Stimulated activated CD4-positive, alpha-beta T cell treated with anti-CD3 and anti-CD28 coated beads, Interleukin-4, amount 100 ng/mL, for 4 hours (primary cell): ENCODE data around the gene CRYBA1.

Experiments used
- DNase-seq, 2 experiments: peaks; one replicate each; pipeline ENCODE4 v3.0.0-alpha.2; 2020

The CRYBA1 gene

DNA sequence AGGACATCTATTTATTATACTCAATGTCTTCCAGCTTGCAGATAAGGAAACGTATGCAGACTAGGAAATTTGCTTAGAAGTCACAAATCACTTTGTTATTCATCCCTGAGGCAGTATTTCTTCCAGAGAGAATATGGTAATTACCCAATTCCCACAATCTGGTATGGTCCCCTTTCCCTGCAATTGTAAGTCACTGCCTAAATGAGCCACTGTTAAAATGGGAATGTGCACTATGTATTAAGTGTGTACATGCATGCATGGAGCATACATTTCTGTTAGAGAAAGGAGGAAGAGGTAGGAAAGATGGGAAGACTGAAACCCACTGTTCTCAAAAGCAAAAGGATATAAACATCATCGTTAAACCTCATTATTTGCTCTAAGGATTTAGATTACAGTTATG, 37.3 kb downstream of the CRYBA1 start:
- no peak for DNase-seq

DNA sequence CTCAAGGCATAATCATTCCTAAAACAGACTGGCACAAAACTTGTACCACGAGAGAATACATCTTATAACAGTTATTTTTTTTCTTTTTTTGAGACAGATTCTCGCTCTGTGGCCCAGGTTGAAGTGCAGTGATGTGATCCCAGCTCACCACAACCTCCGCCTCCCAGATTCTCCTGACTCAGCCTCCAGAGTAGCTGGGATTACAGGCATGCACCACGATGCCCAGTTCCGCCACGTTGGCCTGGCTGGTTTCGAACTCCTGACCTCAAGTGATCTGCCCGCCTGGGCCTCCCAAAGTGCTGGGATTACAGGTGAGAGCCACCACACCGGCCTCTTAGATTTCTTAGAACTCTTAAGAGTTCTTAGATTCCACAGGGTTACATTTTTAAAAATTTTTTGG, 43.2 kb downstream of the CRYBA1 start:
- DNase-seq = no peak

DNA sequence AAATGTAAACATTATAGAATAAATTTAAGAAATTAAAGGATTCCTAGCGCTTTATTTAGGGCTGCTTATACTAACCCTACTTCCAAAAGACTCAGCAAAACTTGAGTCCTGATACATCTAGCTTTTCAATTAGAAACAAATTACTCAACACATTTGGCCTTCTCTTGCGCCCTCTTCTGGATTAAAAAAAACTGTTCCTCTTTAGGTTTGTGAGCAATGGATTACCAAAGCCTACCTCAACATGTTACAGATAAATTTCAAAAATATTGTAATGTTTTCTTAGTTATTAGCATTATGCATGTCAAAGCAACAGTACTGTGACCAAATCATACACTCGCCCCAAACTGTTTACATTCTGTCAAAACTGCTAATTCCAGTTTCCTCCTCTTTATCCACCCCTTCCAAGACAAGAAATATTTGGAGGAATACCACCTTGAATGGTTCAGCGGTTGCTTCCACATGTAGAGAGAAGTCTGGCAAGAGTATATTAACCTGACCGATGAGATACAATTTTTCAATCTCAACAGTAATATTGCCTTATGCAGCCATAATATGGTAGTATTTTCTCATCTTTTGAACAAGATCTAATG, 44.6 kb downstream of the CRYBA1 start:
- no peak for DNase-seq

DNA sequence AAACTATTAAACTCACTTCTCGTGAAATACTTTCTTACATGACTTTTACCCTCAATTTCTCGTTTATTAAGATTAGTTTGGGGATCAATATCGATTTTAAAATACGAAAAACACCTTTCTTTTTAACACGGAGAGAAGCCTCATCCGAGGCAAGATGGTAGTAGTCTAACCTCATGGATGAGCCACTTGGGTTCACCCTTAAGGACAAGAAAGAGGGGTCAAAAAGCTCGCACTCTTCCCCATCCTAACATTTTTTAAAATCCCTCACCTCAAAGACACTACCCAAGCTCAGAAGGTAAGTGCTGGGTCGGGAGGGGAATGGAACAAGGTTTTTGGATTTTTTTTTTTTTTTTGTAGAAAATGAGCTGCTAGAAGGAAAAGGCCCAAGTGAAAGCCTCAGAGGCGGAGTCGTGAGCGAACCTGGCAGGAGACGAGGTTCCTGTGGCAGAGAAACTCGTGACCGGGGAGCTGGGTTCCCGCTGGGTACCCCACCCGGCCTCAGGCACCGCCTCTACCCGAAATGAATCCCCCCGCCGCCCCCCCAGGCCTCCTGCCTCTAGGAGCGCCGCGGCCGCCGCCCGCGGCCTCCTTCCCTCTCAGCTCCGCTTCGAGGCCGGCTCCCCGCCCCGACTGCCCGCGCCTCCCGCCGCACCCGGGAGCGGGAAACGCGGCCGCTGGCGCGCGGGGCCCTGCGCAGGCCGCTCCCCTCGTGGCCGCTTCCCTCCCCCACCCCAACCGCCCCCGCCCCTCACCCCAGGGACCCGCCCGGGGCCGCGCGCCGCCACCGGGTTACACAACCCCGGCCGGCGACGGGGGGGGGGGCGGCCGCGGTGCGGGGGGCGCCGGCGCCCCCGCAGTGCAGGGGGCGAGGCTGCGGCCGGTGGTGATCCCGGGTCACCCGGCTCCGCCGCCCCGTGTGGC, 45.7 kb downstream of the CRYBA1 start:
- DNase-seq = peak; percentile 49 to 60

DNA sequence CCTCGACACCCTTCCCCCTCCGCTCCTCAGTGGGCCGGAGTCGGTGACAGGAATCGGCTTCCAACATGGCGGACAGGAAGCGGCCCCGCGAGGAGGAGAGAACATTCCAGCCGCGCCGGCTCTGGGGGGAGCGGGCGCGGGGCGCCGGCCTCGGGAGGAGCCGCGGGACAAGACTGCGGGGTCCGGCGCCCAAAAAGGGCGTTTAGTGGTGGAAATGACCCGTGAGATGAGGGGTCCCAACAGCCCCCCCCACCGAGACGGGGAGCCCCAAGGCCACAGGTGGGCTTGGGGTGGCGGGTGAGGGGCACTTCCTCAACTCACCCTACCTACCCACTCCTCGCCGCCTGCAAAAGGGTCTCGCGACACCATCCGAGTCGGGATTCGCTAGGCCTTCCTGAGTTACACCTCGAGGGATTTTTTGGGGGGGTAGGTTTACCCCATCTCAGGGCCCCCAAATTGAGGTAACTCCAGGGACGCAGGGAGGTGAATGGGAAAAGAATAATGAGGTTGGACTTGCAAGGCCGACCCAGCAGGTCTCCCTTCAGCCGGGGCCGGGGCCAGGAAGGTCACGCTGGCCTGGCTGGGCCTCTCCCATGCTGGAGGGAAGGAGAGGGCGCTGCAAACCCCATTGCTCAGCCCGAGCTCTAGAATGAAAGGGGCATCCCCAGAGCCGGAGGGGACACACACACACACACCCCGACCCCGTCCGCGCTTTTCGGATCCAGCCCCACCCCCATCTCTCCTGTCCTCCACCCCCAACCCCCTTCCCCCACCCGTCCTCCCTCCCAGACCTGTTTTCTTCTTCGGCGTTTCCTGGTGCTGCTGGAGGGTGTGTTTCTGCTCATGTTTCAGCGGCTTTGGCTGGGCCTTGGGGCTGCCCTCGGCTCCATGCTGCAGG, 46.6 kb downstream of the CRYBA1 start:
- peak; percentile 54 to 59 for DNase-seq

DNA sequence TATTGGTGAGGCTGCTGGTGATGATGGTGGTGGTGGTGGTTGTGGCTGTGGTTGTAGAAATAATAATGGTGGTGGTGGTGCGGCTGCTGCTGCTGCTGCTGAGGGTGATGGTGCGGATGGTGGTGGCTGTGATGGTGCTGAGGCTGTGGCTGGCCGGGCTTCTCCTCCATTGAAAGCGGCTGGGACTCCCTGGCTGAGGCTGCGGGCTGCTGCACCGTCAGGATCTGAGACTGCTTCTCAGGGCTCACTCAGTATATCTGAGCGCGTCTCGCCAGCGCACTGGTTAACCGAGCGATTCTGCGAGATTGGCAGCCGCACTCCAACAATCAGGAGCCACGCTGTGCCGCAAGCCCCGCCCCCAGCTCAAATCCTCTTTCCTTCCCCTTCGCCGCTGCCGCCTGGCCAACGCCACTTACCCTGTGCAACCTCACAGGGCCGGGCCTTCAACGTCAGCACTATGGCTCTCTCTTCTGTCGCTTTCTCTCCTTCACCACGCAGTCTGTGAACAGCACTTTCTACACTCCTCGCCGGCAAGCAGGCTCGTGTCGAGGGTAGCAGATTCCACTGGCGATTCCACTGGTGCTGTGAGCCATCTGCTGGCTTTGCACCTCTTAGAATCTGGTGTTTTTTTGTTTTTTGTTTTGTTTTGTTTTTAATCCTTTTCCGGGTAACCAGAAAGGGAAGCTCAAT, 47.4 kb downstream of the CRYBA1 start, which contains the start of gene NUFIP2:
Gene NUFIP2 (minus strand): TSS at position 259 of the 690 bp plus-strand sequence. CDS start 89 bp downstream, at position 170.
- DNase-seq = peak; percentile 96 to 98

DNA sequence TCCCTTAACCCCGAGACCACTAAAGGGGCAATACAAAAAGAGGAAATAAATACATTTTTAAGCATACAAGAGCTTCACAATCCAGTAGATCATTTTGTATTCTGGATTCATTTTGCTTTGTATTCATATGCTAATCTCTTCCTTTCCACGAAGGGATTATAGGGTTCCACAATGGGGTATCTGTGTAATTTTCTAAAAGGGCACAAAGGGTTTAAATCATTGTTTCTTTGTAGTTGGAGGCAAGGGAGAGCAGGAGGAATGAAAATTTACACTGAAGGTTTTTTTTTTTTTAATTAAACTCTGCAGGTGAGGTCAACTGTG, 47.9 kb downstream of the CRYBA1 start:
- no peak for DNase-seq

GRCh38 chr17:29295420-29295819, 48.8 kb downstream of the CRYBA1 start:
- no peak for DNase-seq

GRCh38 chr17:29299031-29299430, 52.4 kb downstream of the CRYBA1 start:
- no peak for DNase-seq

DNA sequence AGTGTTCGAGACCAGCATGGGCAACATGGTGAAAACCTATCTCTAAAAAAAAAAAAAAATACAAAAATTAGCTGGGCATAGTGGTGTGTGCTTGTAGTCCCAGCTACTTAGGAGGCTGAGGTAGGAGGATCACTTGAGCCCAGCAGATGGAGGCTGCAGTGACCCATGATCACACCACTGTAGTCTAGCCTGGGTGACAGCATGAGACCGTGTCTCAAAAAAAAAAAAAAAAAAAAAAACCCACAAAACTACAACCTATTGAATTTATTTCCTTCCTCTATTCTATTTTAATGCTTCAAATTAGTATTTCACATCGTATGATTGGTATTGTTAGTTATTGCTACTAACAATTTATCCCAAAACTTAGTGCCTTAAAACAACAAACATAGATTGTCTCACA, 56.7 kb downstream of the CRYBA1 start:
- no peak for DNase-seq
